Transverse colon (tissue), 4 donors: ENCODE results near the gene THSD7A. TPM values are rescaled to one million over a fixed set of nuclear protein-coding genes. Genes with fewer than 3 reads are reported as not detected.

Experiments used
- DNase-seq: peaks from one replicate; pipeline ENCODE4 v3.0.0-alpha.2; 2019
- H3K27ac ChIP-seq, 4 donors: fragments of 200-600 bp; sonication (generic); 2 replicates each; pipeline ENCODE4 v1.5.1; 2016 to 2018; ENCODE audit warnings: inconsistent platforms in 4 of 4
- H3K27me3 ChIP-seq: fragments of 200-600 bp; sonication (generic); 2 replicates; pipeline ENCODE4 v1.5.1; 2017; ENCODE audit warnings: inconsistent platforms
- H3K36me3 ChIP-seq, 4 donors: fragments of 200-600 bp; sonication (generic); 2 replicates each; pipeline ENCODE4 v1.5.1; 2017 to 2019; ENCODE audit warnings: inconsistent platforms in 4 of 4
- H3K4me1 ChIP-seq, 4 donors: fragments of 200-600 bp; sonication (generic); 2 replicates each; pipeline ENCODE4 v1.5.1; 2017 to 2020; ENCODE audit warnings: inconsistent platforms in 4 of 4
- H3K4me3 ChIP-seq, 4 donors: fragments of 200-600 bp; sonication (generic); 1 replicate in 1 of 4; 2 replicates in 3 of 4; pipeline versions ENCODE4 v1.5.1 to v1.6.1; 2017 to 2019; ENCODE audit warnings: inconsistent platforms in 4 of 4
- H3K9me3 ChIP-seq, 2 donors: fragments of 200-600 bp; sonication (generic); 2 replicates each; pipeline ENCODE4 v1.5.1; 2017 to 2019; ENCODE audit warnings: inconsistent platforms in 2 of 2
- CTCF ChIP-seq, 5 experiments: fragments of 200-600 bp in 3 of 5; fragments of 450-650 bp in 2 of 5; sonication (generic) in 3 of 5; IDR thresholded peaks; 1 replicate in 2 of 5; 2 replicates in 3 of 5; pipeline ENCODE4 v1.5.1; 2016 to 2017; ENCODE audit warnings: antibody characterized with exemption in 5 of 5, inconsistent platforms in 3 of 5, mild to moderate bottlenecking in 2 of 5, moderate library complexity in 1 of 5
- EP300 ChIP-seq: sonication (generic); formaldehyde crosslinking; IDR thresholded peaks from one replicate; pipeline ENCODE4 v1.6.1; 2017; ENCODE audit warnings: antibody characterized with exemption, low read depth
- POLR2A ChIP-seq: fragments of 450-650 bp; IDR thresholded peaks from one replicate; pipeline ENCODE4 v1.6.1; 2016; ENCODE audit warnings: antibody characterized with exemption, mild to moderate bottlenecking, moderate library complexity
- POLR2AphosphoS5 ChIP-seq, 3 donors: sonication (generic); formaldehyde crosslinking; IDR thresholded peaks; one replicate each; pipeline ENCODE4 v1.6.1; 2016; ENCODE audit warnings: antibody characterized with exemption in 3 of 3
- WGBS, 2 donors: methylation state at CpG; one replicate each; pipeline ENCODE4 v1.1.5; 2018; ENCODE audit warnings: low coverage in 1 of 2; 5-methylcytosine and 5-hydroxymethylcytosine counted together
- in situ Hi-C, 4 donors: fragments of 200-750 bp; cut with MboI; loops; one replicate each; pipeline versions ENCODE4 v1.15.0 to v1.15.1; 2017; ENCODE audit warnings: low sequenced_read_pairs in 3 of 4, low pct_ligation_motif_present in 1 of 4, low pct_unique_long_range_greater_than_20kb in 1 of 4
- intact Hi-C: fragments of 100-400 bp; cut with DNase I; formaldehyde crosslinking; loops from one replicate; pipeline ENCODE4 v1.15.1; 2023; ENCODE audit warnings: low total_unique reads
- total RNA-seq, 4 donors: library from RNA; depleted of rRNA; stranded (reverse); fragments of >200 nt; gene quantifications; one replicate each; pipeline ENCODE4 v1.1.0, GENCODE V29; 2016

The THSD7A gene
- total RNA-seq, 4 donors from 2014 or later: 1.9 to 18.9 (median 2.0) TPM

- H3K4me1 ChIP-seq: no peaks in the 10 kb centered on the region
- H3K36me3 ChIP-seq: no peaks in the 10 kb centered on the region
- WGBS, 2 donors: 14 to 33% methylated on average over 3 of the region's 3 CpGs
- DNase-seq: no peak
- H3K9me3 ChIP-seq: no peaks in the 10 kb centered on the region
- TF ChIP-seq POLR2AphosphoS5 (IDR thresholded peaks at IDR 0.05) (no peak), EP300 (no peak), POLR2A (no peak), CTCF (IDR thresholded peaks at IDR 0.05) (no peak)
- no peaks in the 10 kb centered on the region for H3K27me3 ChIP-seq
- in situ Hi-C loops (no loop called here), intact Hi-C loops (no loop called here)
- H3K4me3 ChIP-seq: no peak overlapping the region
- no peak overlapping the region for H3K27ac ChIP-seq
Measured at GRCh38 chr7:11760372-11760771, 71.6 kb downstream of the THSD7A start.

GRCh38 chr7:11758627-11759111 lies 73.3 kb downstream of the THSD7A start:
- H3K4me1 ChIP-seq: no peaks in the 10 kb centered on the region
- no peak for DNase-seq
- no peak overlapping the region for H3K4me3 ChIP-seq
- in situ Hi-C loops (no loop called here), intact Hi-C loops (no loop called here)
- WGBS, 2 donors: 69 to 85% methylated on average over 2 of the region's 2 CpGs
- no peaks in the 10 kb centered on the region for H3K9me3 ChIP-seq
- no peak overlapping the region for H3K27ac ChIP-seq
- H3K27me3 ChIP-seq: no peaks in the 10 kb centered on the region
- TF ChIP-seq EP300 (no peak), POLR2AphosphoS5 (IDR thresholded peaks at IDR 0.05) (no peak), POLR2A (no peak), CTCF (IDR thresholded peaks at IDR 0.05) (no peak)
- no peaks in the 10 kb centered on the region for H3K36me3 ChIP-seq

GRCh38 chr7:11757153-11757552 lies 74.8 kb downstream of the THSD7A start:
- Histone ChIP-seq H3K4me1 (no peaks in the 10 kb centered on the region), H3K27ac (no peak overlapping the region), H3K9me3 (no peaks in the 10 kb centered on the region), H3K4me3 (no peak overlapping the region), H3K36me3 (no peaks in the 10 kb centered on the region), H3K27me3 (no peaks in the 10 kb centered on the region)
- DNase-seq: no peak
- TF ChIP-seq POLR2A: no peak
- no peak for TF ChIP-seq EP300
- TF ChIP-seq POLR2AphosphoS5 (IDR thresholded peaks at IDR 0.05): no peak
- no peak for TF ChIP-seq CTCF (IDR thresholded peaks at IDR 0.05)
- in situ Hi-C loops (no loop called here), intact Hi-C loops (no loop called here)
- WGBS, 2 donors: 86 to 100% methylated on average over 1 of the region's 1 CpG

- H3K27me3 ChIP-seq: no peaks in the 10 kb centered on the region
- H3K27ac ChIP-seq: no peak overlapping the region
- no peak overlapping the region for H3K4me3 ChIP-seq
- no peaks in the 10 kb centered on the region for H3K9me3 ChIP-seq
- TF ChIP-seq POLR2AphosphoS5 (IDR thresholded peaks at IDR 0.05): no peak
- TF ChIP-seq POLR2A: no peak
- TF ChIP-seq CTCF (IDR thresholded peaks at IDR 0.05): no peak
- TF ChIP-seq EP300: no peak
- H3K36me3 ChIP-seq: no peaks in the 10 kb centered on the region
- H3K4me1 ChIP-seq: no peaks in the 10 kb centered on the region
- 85 to 94% methylated on average over 3 of the region's 3 CpGs for WGBS, 2 donors
- in situ Hi-C loops: no loop called here
- DNase-seq: no peak
- intact Hi-C loops: no loop called here
Measured at GRCh38 chr7:11754933-11755332, 77.1 kb downstream of the THSD7A start.
